ENCODE measurements around the gene NPC1L1. TPM values are rescaled to one million over a fixed set of nuclear protein-coding genes. Genes with fewer than 3 reads are reported as not detected.

The NPC1L1 gene
- polyA plus RNA-seq, 1 donor from 2014 or later, result not detected

- H3K9me2 ChIP-seq (ENCODE audit: insufficient read depth, low read length), result no peaks in the 10 kb centered on the region
- no peaks in the 10 kb centered on the region for H3K27me3 ChIP-seq (ENCODE audit: insufficient read depth, low read depth, low read length)
- H3K79me2 ChIP-seq (replicated peaks; ENCODE audit: insufficient read depth, low read length), result no peaks in the 10 kb centered on the region
- H3F3A ChIP-seq (ENCODE audit: insufficient read depth, low read length, poor library complexity, severe bottlenecking), result no peaks in the 10 kb centered on the region
- no peaks in the 10 kb centered on the region for H4K20me1 ChIP-seq (ENCODE audit: insufficient read depth)
- H3K36me3 ChIP-seq (ENCODE audit: insufficient read depth, low read length), result no peaks in the 10 kb centered on the region
- H3K9me3 ChIP-seq (ENCODE audit: low read length), result no peaks in the 10 kb centered on the region
- no peak for TF ChIP-seq EP300 (conservative IDR thresholded peaks at IDR 0.05; ENCODE audit: poor library complexity, severe bottlenecking)
- TF ChIP-seq REST (IDR thresholded peaks at IDR 0.05; ENCODE audit: borderline replicate concordance), result no peak
- TF ChIP-seq MXI1 (conservative IDR thresholded peaks at IDR 0.05; ENCODE audit: poor library complexity, severe bottlenecking), result no peak
- no peak overlapping the region for H3K9ac ChIP-seq (ENCODE audit: low read length)
- no peak overlapping the region for H3K27ac ChIP-seq (ENCODE audit: low read length)
- H3K4me2 ChIP-seq (ENCODE audit: low read length), result no peak overlapping the region
- H3K4me3 ChIP-seq (ENCODE audit: low read length), result no peak overlapping the region
- no peak overlapping the region for H2AFZ ChIP-seq (ENCODE audit: low read depth, low read length)
Observed at GRCh38 chr7:44566680-44567079, 25.6 kb upstream of the NPC1L1 start.

GRCh38 chr7:44565795-44566559 lies 24.8 kb upstream of the NPC1L1 start:
- Histone ChIP-seq H3K79me2 (replicated peaks; ENCODE audit: insufficient read depth, low read length) (no peaks in the 10 kb centered on the region), H3K9me2 (ENCODE audit: insufficient read depth, low read length) (no peaks in the 10 kb centered on the region), H3K27ac (ENCODE audit: low read length) (no peak overlapping the region), H3K27me3 (ENCODE audit: insufficient read depth, low read depth, low read length) (no peaks in the 10 kb centered on the region), H3K9ac (ENCODE audit: low read length) (no peak overlapping the region), H3K4me2 (ENCODE audit: low read length) (no peak overlapping the region), H2AFZ (ENCODE audit: low read depth, low read length) (no peak overlapping the region), H3K4me3 (ENCODE audit: low read length) (no peak overlapping the region), H3K36me3 (ENCODE audit: insufficient read depth, low read length) (no peaks in the 10 kb centered on the region), H3K9me3 (ENCODE audit: low read length) (no peaks in the 10 kb centered on the region), H4K20me1 (ENCODE audit: insufficient read depth) (no peaks in the 10 kb centered on the region), H3F3A (ENCODE audit: insufficient read depth, low read length, poor library complexity, severe bottlenecking) (no peaks in the 10 kb centered on the region)
- no peak for TF ChIP-seq EZH2 (IDR thresholded peaks at IDR 0.05; ENCODE audit: borderline replicate concordance, insufficient read depth, low read length, poor library complexity, severe bottlenecking)
- TF ChIP-seq EP300 (conservative IDR thresholded peaks at IDR 0.05; ENCODE audit: poor library complexity, severe bottlenecking), result no peak
- TF ChIP-seq TAF1 (IDR thresholded peaks at IDR 0.05; ENCODE audit: low read depth), result no peak
- TF ChIP-seq SMC3 (conservative IDR thresholded peaks at IDR 0.05; ENCODE audit: poor library complexity), result no peak
- peak; percentile 9 for TF ChIP-seq CTCF (IDR thresholded peaks at IDR 0.05; ENCODE audit: poor library complexity, severe bottlenecking)

Measured in neural cell (in vitro differentiated cells).